ENCODE measurements around the gene CFDP1. TPM values are rescaled to one million over a fixed set of nuclear protein-coding genes. Genes with fewer than 3 reads are reported as not detected.

CFDP1 gene
- total and polyA plus RNA-seq, 2 of the 13 experiments (the other 11 are each of a cell fraction or from before 2014, with no cell fraction given), result 78.6 to 153 TPM

GRCh38 chr16:75265911-75266701 is 167.2 kb downstream of the CFDP1 start (continued):
- TF ChIP-seq PHF8 (CRISPR knock-in tag; IDR thresholded peaks at IDR 0.05) (peak; percentile 92), SP1 (IDR thresholded peaks at IDR 0.05) (no peak), SP1 (CRISPR knock-in tag; IDR thresholded peaks at IDR 0.05) (no peak; the same call in none of the 2 replicates), ZNF317 (CRISPR knock-in tag; IDR thresholded peaks at IDR 0.05) (peak; percentile 76; the same call in 1 of the 2 replicates), ZKSCAN1 (IDR thresholded peaks at IDR 0.05; ENCODE audit: low read length) (no peak), TOPORS (CRISPR knock-in tag; IDR thresholded peaks at IDR 0.05) (peak; percentile 84; the same call in 1 of the 2 replicates), HDAC6 (IDR thresholded peaks at IDR 0.05; ENCODE audit: low read depth, low read length) (no peak), MAFF (IDR thresholded peaks at IDR 0.05; ENCODE audit: low read depth, low read length) (no peak), ZNF773 (CRISPR knock-in tag; IDR thresholded peaks at IDR 0.05; ENCODE audit: borderline replicate concordance) (no peak), TAF15 (IDR thresholded peaks at IDR 0.05; ENCODE audit: low read depth, low read length, poor library complexity, severe bottlenecking) (no peak), ZFP91 (CRISPR knock-in tag; IDR thresholded peaks at IDR 0.05; ENCODE audit: borderline replicate concordance) (peak; percentile 75), HES4 (CRISPR knock-in tag; IDR thresholded peaks at IDR 0.05; ENCODE audit: borderline replicate concordance) (peak; percentile 63; the same call in 1 of the 2 replicates), JDP2 (CRISPR knock-in tag; IDR thresholded peaks at IDR 0.05; ENCODE audit: borderline replicate concordance) (no peak), SKIL (CRISPR knock-in tag; IDR thresholded peaks at IDR 0.05; ENCODE audit: borderline replicate concordance) (no peak), EHMT2 (IDR thresholded peaks at IDR 0.05; ENCODE audit: borderline replicate concordance, low read depth, low read length) (no peak), NR3C1 (CRISPR knock-in tag; IDR thresholded peaks at IDR 0.05) (no peak), ZNF629 (CRISPR knock-in tag; conservative IDR thresholded peaks at IDR 0.05) (no peak), RFX3 (CRISPR knock-in tag; IDR thresholded peaks at IDR 0.05) (no peak), ZBTB26 (CRISPR knock-in tag; IDR thresholded peaks at IDR 0.05; ENCODE audit: borderline replicate concordance) (peak; percentile 67), TEAD3 (CRISPR knock-in tag; optimal IDR thresholded peaks at IDR 0.05; ENCODE audit: borderline replicate concordance) (no peak), MXD1 (CRISPR knock-in tag; IDR thresholded peaks at IDR 0.05) (peak; percentile 73; the same call in 1 of the 2 replicates), PHF21A (CRISPR knock-in tag; IDR thresholded peaks at IDR 0.05) (peak; percentile 71; the same call in 1 of the 2 replicates), ZBTB46 (CRISPR knock-in tag; IDR thresholded peaks at IDR 0.05; ENCODE audit: borderline replicate concordance) (0 out of 2 replicates have a peak, but pooled peaks have one; percentile 71)

Measured in HepG2 (cell line).